H1 (cell line): ENCODE measurements around the gene RNF220. TPM values are rescaled to one million over a fixed set of nuclear protein-coding genes. Genes with fewer than 3 reads are reported as not detected.

ENCODE experiments used
- CTCF ChIA-PET: fragments of 300-600 bp; sonication (Branson Sonifier 250); formaldehyde crosslinking; loops from one replicate; lab custom pipeline; 2021; ENCODE audit not compliant: partially characterized antibody; lab: Charles Lee
- POLR2A ChIA-PET: fragments of 300-600 bp; sonication (Branson Sonifier 250); formaldehyde crosslinking; loops from one replicate; lab custom pipeline; 2021; ENCODE audit warnings: inconsistent platforms; ENCODE audit not compliant: partially characterized antibody; lab: Charles Lee
- DNase-seq, 2 experiments: peaks; one replicate each; pipeline versions ENCODE4 v3.0.0 to v3.0.0-alpha.2; 2010 to 2022; ENCODE audit warnings: low spot score in 2 of 2, low read depth in 1 of 2, mixed read lengths in 1 of 2
- FAIRE-seq: peaks from 2 replicates; lab custom pipeline; 2011; peaks lifted over from hg19 to GRCh38; lab: Jason Lieb, UNC
- H2AFZ ChIP-seq: 2 replicates; pipeline ENCODE4 v1.8.1; 2012; ENCODE audit warnings: low read length, inconsistent platforms
- H2AK5ac ChIP-seq: 2 replicates; pipeline ENCODE4 v1.6.1; 2013; ENCODE audit warnings: low read depth, low read length
- H2BK120ac ChIP-seq: replicated peaks from 2 replicates; pipeline ENCODE3; 2013; ENCODE audit warnings: low read depth, low read length, inconsistent platforms
- H2BK12ac ChIP-seq: 2 replicates; pipeline ENCODE4 v1.6.1; 2013; ENCODE audit warnings: low read depth, low read length
- H2BK15ac ChIP-seq: 2 replicates; pipeline ENCODE4 v1.6.1; 2013; ENCODE audit warnings: low read length
- H2BK20ac ChIP-seq: 2 replicates; pipeline ENCODE4 v1.6.1; 2013; ENCODE audit warnings: low read length
- H2BK5ac ChIP-seq: 2 replicates; pipeline ENCODE4 v1.6.1; 2013; ENCODE audit warnings: low read depth, low read length
- H3K14ac ChIP-seq: 2 replicates; pipeline ENCODE4 v1.6.1; 2013; ENCODE audit warnings: inconsistent platforms; ENCODE audit not compliant: insufficient read length
- H3K18ac ChIP-seq: 2 replicates; pipeline ENCODE4 v1.6.1; 2013; ENCODE audit warnings: low read length; ENCODE audit errors: extremely low read depth
- H3K23ac ChIP-seq: 2 replicates; pipeline ENCODE4 v1.6.1; 2013; ENCODE audit warnings: inconsistent platforms; ENCODE audit not compliant: insufficient read length
- H3K23me2 ChIP-seq: 2 replicates; pipeline ENCODE4 v1.6.1; 2013; ENCODE audit warnings: low read depth, low read length
- H3K27ac ChIP-seq: 2 replicates; pipeline ENCODE4 v1.6.1; 2011; ENCODE audit warnings: low read depth, low read length, inconsistent platforms
- H3K27me3 ChIP-seq, 4 experiments: replicated peaks in 1 of 4; 1 replicate in 1 of 4; 2 replicates in 3 of 4; pipeline versions ENCODE4 v1.6.1 to v1.8.1; 2011 to 2013; ENCODE audit warnings: low read length in 3 of 4, mild to moderate bottlenecking in 3 of 4, inconsistent platforms in 2 of 4, mixed read lengths in 2 of 4, moderate library complexity in 1 of 4; ENCODE audit not compliant: control insufficient read depth in 3 of 4, insufficient read depth in 3 of 4; ENCODE audit errors: extremely low read depth in 1 of 4
- H3K36me3 ChIP-seq, 4 experiments: 2 replicates each; pipeline versions ENCODE4 v1.6.1 to v1.8.1; 2011 to 2013; ENCODE audit warnings: mild to moderate bottlenecking in 4 of 4, low read length in 3 of 4, moderate library complexity in 2 of 4, control low read depth in 1 of 4, inconsistent platforms in 1 of 4; ENCODE audit not compliant: insufficient read depth in 4 of 4, control insufficient read depth in 2 of 4
- H3K4ac ChIP-seq: replicated peaks from 2 replicates; pipeline ENCODE3; 2013; ENCODE audit warnings: low read length, low read depth, mixed read lengths, inconsistent platforms; ENCODE audit not compliant: insufficient read length
- H3K4me1 ChIP-seq, 4 experiments: replicated peaks in 1 of 4; 1 replicate in 1 of 4; 2 replicates in 3 of 4; pipeline versions ENCODE4 v1.6.1 to v1.8.1; 2011 to 2013; ENCODE audit warnings: low read length in 3 of 4, inconsistent platforms in 2 of 4, mixed read lengths in 1 of 4; ENCODE audit not compliant: insufficient read depth in 4 of 4, control insufficient read depth in 3 of 4
- H3K4me2 ChIP-seq, 2 experiments: 2 replicates each; pipeline versions ENCODE4 v1.6.1 to v1.8.1; 2011 to 2013; ENCODE audit warnings: low read depth in 2 of 2, low read length in 2 of 2, control low read depth in 1 of 2, inconsistent platforms in 1 of 2, mild to moderate bottlenecking in 1 of 2; ENCODE audit not compliant: insufficient read depth in 1 of 2
- H3K4me3 ChIP-seq, 4 experiments: fragments of 200-600, 300-600 bp in 1 of 4; sonication (generic), shearing (Covaris generic), sonication (Bioruptor Twin) in 1 of 4; 2 replicates each; pipeline versions ENCODE4 v1.5.1 to v1.8.1; 2011 to 2016; ENCODE audit warnings: low read length in 4 of 4, low read depth in 3 of 4, control low read depth in 2 of 4, inconsistent platforms in 2 of 4, mild to moderate bottlenecking in 2 of 4, mixed read lengths in 1 of 4, moderate library complexity in 1 of 4; ENCODE audit not compliant: insufficient read depth in 2 of 4; ENCODE audit errors: extremely low read depth in 1 of 4
- H3K56ac ChIP-seq: replicated peaks from 2 replicates; pipeline ENCODE3; 2013; ENCODE audit warnings: low read depth, mild to moderate bottlenecking, mixed read lengths, low read length, inconsistent platforms; ENCODE audit not compliant: insufficient read length
- H3K79me1 ChIP-seq: 2 replicates; pipeline ENCODE4 v1.6.1; 2013; ENCODE audit warnings: low read depth, low read length, control low read depth
- H3K79me2 ChIP-seq, 2 experiments: 2 replicates each; pipeline versions ENCODE4 v1.6.1 to v1.8.1; 2012 to 2013; ENCODE audit warnings: low read length in 2 of 2, mild to moderate bottlenecking in 2 of 2, inconsistent platforms in 1 of 2; ENCODE audit not compliant: insufficient read depth in 2 of 2, control insufficient read depth in 1 of 2
- H3K9ac ChIP-seq, 4 experiments: replicated peaks in 1 of 4; 1 replicate in 1 of 4; 2 replicates in 3 of 4; pipeline versions ENCODE4 v1.6.1 to v1.8.1; 2011 to 2013; ENCODE audit warnings: low read depth in 3 of 4, low read length in 3 of 4, control low read depth in 2 of 4, mild to moderate bottlenecking in 2 of 4, moderate library complexity in 2 of 4, inconsistent platforms in 1 of 4; ENCODE audit errors: extremely low read depth in 1 of 4
- H3K9me3 ChIP-seq, 2 experiments: 2 replicates each; pipeline versions ENCODE4 v1.6.1 to v1.8.1; 2012 to 2013; ENCODE audit warnings: mild to moderate bottlenecking in 2 of 2, moderate library complexity in 2 of 2, control low read depth in 1 of 2, inconsistent platforms in 1 of 2, low read depth in 1 of 2, low read length in 1 of 2, mixed read lengths in 1 of 2; ENCODE audit not compliant: insufficient read depth in 2 of 2
- H4K20me1 ChIP-seq, 2 experiments: replicated peaks in 1 of 2; 2 replicates each; pipeline versions ENCODE3 to v1.8.1; 2011 to 2013; ENCODE audit warnings: inconsistent platforms in 2 of 2, low read length in 2 of 2, mild to moderate bottlenecking in 1 of 2; ENCODE audit not compliant: insufficient read depth in 2 of 2, control insufficient read depth in 1 of 2
- H4K5ac ChIP-seq: 2 replicates; pipeline ENCODE4 v1.6.1; 2013; ENCODE audit warnings: low read length, low read depth, mixed read lengths, inconsistent platforms; ENCODE audit not compliant: insufficient read length
- H4K8ac ChIP-seq: 2 replicates; pipeline ENCODE4 v1.8.0; 2013; ENCODE audit warnings: mild to moderate bottlenecking, moderate library complexity, low read length, inconsistent platforms; ENCODE audit not compliant: insufficient read depth; ENCODE audit errors: extremely low read depth
- H4K91ac ChIP-seq: replicated peaks from 2 replicates; pipeline ENCODE3; 2013; ENCODE audit warnings: low read length, mixed read lengths, inconsistent platforms; ENCODE audit not compliant: insufficient read length
- POLR2AphosphoS5 ChIP-seq: IDR thresholded peaks from 2 replicates; pipeline ENCODE4 v1.6.1; 2011; ENCODE audit warnings: low read depth, low read length
- SP1 ChIP-seq: IDR thresholded peaks from 2 replicates; pipeline ENCODE4 v1.6.1; 2011; ENCODE audit warnings: low read depth, low read length
- ZNF274 ChIP-seq: IDR thresholded peaks from 2 replicates; pipeline ENCODE4 v1.7.0; 2012; ENCODE audit warnings: low read length, borderline replicate concordance; ENCODE audit errors: extremely low read depth
- WGBS, 2 experiments: shearing (Covaris generic) in 1 of 2; methylation state at CpG; one replicate each; pipeline versions ENCODE4 v1.1.6 to v1.1.7; 2013 to 2015; ENCODE audit warnings: low lambda C conversion rate in 2 of 2, mixed read lengths in 2 of 2, inconsistent platforms in 1 of 2, low coverage in 1 of 2, missing lambda C conversion rate in 1 of 2; ENCODE audit not compliant: insufficient replicate concordance in 2 of 2, insufficient coverage in 1 of 2, insufficient read length in 1 of 2; ENCODE audit errors: extremely low coverage in 1 of 2, missing lambda C conversion rate in 1 of 2; 5-methylcytosine and 5-hydroxymethylcytosine counted together
- polyA plus RNA-seq, 7 experiments: library from polyadenylated mRNA; depleted of rRNA in 3 of 7; stranded (reverse) in 5 of 7; unstranded in 2 of 7; fragments of >200 nt in 5 of 7; fragments of 200-250 nt in 2 of 7; gene quantifications; 1 replicate in 5 of 7; 2 replicates in 1 of 7; 4 replicates in 1 of 7; pipeline versions ENCODE4 v1.2.1 to v1.2.3, GENCODE V29; 2011 to 2013; ENCODE audit warnings: missing spikeins in 2 of 7, mixed read lengths in 2 of 7
- total RNA-seq: library from RNA; stranded (reverse); fragmentation: NEBNext Ultra II Directional; extraction: Animal tissue kit (Norgen Biotek cat#: 25700); gene quantifications from 2 replicates; pipeline ENCODE4 v1.2.1, GENCODE V29; 2021

Gene RNF220
- total and polyA plus RNA-seq, 2 of the 8 experiments (the other 6 are each of a cell fraction or from before 2014, with no cell fraction given): 123 to 160 TPM

- no peak overlapping the region for H2AK5ac ChIP-seq
- no peak for FAIRE-seq
- H2BK12ac ChIP-seq: no peak overlapping the region
- H3K4me1 ChIP-seq: peaks cover 14 to 29% (median 22%) of the 10 kb centered on the region in 4 experiments
- H3K79me1 ChIP-seq: no peaks in the 10 kb centered on the region; the same call in 1 of the 2 replicates
- ChIA-PET CTCF (interaction anchor here (0.9 to 4.0 kb wide), 6 partner anchors 11 to 83 kb away, joined by 3 to 16 read pairs (median 5); no protein-coding TSS in a partner anchor), POLR2A (interaction anchor here (3.5 to 5.9 kb wide), 2 partner anchors 10 to 12 kb away, joined by 25 to 33 read pairs; no protein-coding TSS in a partner anchor)
- H2BK120ac ChIP-seq: no peak overlapping the region
- H3K4ac ChIP-seq: no peak overlapping the region
- no peak overlapping the region for H2AFZ ChIP-seq
- H3K14ac ChIP-seq: no peak overlapping the region
- peaks cover 0 to 8% (median 3%) of the 10 kb centered on the region in 4 experiments; a peak in 4 of 7 replicates for H3K27me3 ChIP-seq
- TF ChIP-seq ZNF274 (no peak), POLR2AphosphoS5 (no peak), SP1 (no peak)
- TF ChIP-seq, all 59 proteins: peak for 0
- Histone ChIP-seq H3K27ac (no peak overlapping the region), H4K91ac (no peak overlapping the region), H3K9me3 (no peaks in the 10 kb centered on the region), H4K5ac (no peak overlapping the region), H4K20me1 (no peaks in the 10 kb centered on the region), H3K4me3 (no peak overlapping the region), H3K79me2 (peaks cover 0 to 3% of the 10 kb centered on the region in 2 experiments; a peak in 2 of 4 replicates), H2BK15ac (no peak overlapping the region), H3K56ac (no peak overlapping the region), H3K36me3 (no peaks in the 10 kb centered on the region), H3K9ac (no peak overlapping the region), H3K18ac (no peak overlapping the region), H3K23me2 (no peaks in the 10 kb centered on the region; the same call in 1 of the 2 replicates), H3K23ac (no peak overlapping the region), H2BK5ac (no peak overlapping the region), H2BK20ac (no peak overlapping the region), H3K4me2 (no peak overlapping the region), H4K8ac (no peak overlapping the region)
- WGBS, 2 experiments: 85% methylated on average over 6 of the region's 7 CpGs; no CpG with 5 or more reads in 1 of the 2 experiments
- no peak for DNase-seq
Observed at GRCh38 chr1:44511769-44512168, 106.7 kb downstream of the RNF220 start.
